Occipital lobe (tissue), 2 donors: ENCODE data around the gene LGALS3BP. TPM values are rescaled to one million over a fixed set of nuclear protein-coding genes. Genes with fewer than 3 reads are reported as not detected.
"Not testable (repeated sequence)": the region's sequence is repeated elsewhere in the genome, so short reads cannot be mapped to it uniquely, and the experiment has no call there.

Experiments
- DNase-seq: peaks from one replicate; lab custom pipeline; 2025; lab: John Stamatoyannopoulos, UW
- total RNA-seq: library from RNA; depleted of rRNA; stranded (reverse); fragments of >200 nt; gene quantifications from one replicate; pipeline ENCODE4 v1.2.3, GENCODE V29; 2014

LGALS3BP gene
- 24.2 TPM for total RNA-seq

- peak; percentile 62 for DNase-seq
Measured at GRCh38 chr17:78979780-78980623, at the start of gene LGALS3BP. TSS of gene LGALS3BP (minus strand) at chr17:78979923. CDS start at chr17:78977191, 2,732 bp downstream.

- DNase-seq: no peak
Measured at GRCh38 chr17:79028496-79029326, 49.0 kb upstream of the LGALS3BP start.

- DNase-seq: no peak
Measured at GRCh38 chr17:79027925-79028491, 48.3 kb upstream of the LGALS3BP start.

GRCh38 chr17:79027274-79027924 lies 47.7 kb upstream of the LGALS3BP start:
- DNase-seq: no peak

GRCh38 chr17:79026376-79027273 lies 46.9 kb upstream of the LGALS3BP start:
- no peak for DNase-seq

GRCh38 chr17:79024901-79025737 lies 45.4 kb upstream of the LGALS3BP start:
- DNase-seq: no peak

- DNase-seq: no peak
Measured at GRCh38 chr17:79023886-79024771, 44.4 kb upstream of the LGALS3BP start, which contains the start of gene C1QTNF1. TSS of gene C1QTNF1 (plus strand) at chr17:79024169. CDS start at chr17:79043969, 19,800 bp downstream.

GRCh38 chr17:79023180-79023705 lies 43.5 kb upstream of the LGALS3BP start:
- no peak for DNase-seq

- DNase-seq: no peak
Measured at GRCh38 chr17:79022507-79022991, 42.8 kb upstream of the LGALS3BP start.

GRCh38 chr17:79021929-79022328 lies 42.2 kb upstream of the LGALS3BP start:
- not testable (repeated sequence) for DNase-seq

GRCh38 chr17:79020631-79021301 lies 41.0 kb upstream of the LGALS3BP start:
- no peak for DNase-seq

- no peak for DNase-seq
Measured at GRCh38 chr17:79019632-79020584, 40.2 kb upstream of the LGALS3BP start.

- DNase-seq: no peak
Measured at GRCh38 chr17:79019261-79019631, 39.5 kb upstream of the LGALS3BP start.

- DNase-seq: no peak
Measured at GRCh38 chr17:79018370-79018695, 38.6 kb upstream of the LGALS3BP start.

GRCh38 chr17:79017546-79018369 lies 38.0 kb upstream of the LGALS3BP start:
- no peak for DNase-seq
